NCI-H2029 treated with DMSO at 0.1 percent for 48 hours (cell line): ENCODE results near the gene PPP1R37.

ENCODE experiments used
- DNase-seq: peaks from one replicate; lab custom pipeline; 2025; lab: John Stamatoyannopoulos, UW

Gene PPP1R37

DNA sequence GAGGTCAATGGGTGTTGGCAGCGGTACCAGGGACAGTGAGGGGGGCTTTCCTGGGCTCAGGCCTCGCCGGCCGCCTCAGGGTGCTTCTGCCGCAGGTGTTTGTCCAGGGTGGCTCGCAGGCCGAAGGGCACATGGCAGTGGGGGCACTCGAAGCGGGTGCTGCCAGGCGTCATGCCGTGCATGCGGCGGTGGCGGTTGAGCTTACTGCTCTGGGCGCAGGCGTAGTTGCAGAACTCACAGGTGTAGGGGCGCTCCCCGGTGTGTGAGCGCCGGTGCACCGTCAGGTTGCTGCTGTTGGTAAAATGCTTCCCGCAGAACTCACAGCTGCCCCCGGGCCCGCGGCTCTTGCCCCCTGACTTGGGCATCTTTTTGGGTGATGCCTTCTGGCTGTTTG lies 21.4 kb upstream of the PPP1R37 start:
- DNase-seq = no peak

GRCh38 chr19:45071969-45072790 lies 20.8 kb upstream of the PPP1R37 start:
- DNase-seq = no peak

DNA sequence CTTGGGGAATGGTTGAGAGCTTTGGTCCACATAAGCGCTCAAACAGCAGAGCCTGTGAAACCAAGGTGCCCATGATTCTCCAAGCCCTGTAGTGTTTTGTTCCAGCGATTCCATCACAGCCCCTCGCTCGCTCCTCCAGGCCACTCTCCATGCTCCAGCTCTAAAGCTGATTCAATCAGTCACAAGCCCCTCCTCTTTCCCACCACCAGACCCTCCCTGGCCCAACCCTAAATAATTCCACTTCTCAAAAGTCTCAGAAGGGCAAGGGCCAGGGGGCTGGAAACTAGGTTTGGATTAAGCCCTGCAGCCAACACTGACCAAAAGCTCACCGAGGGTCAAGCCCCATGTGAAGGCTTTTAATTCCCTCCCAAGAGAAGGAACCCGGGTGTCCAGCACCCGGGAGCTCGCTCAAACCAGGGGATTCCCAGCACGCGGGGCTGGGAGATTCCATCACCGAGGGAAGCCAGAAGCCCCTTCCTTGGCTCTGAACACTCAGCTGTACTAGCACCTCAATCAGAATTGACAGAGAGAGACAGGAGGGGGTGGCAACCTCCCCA lies 18.2 kb upstream of the PPP1R37 start:
- no peak for DNase-seq

GRCh38 chr19:45075301-45076028 lies 17.5 kb upstream of the PPP1R37 start:
- no peak for DNase-seq

DNA sequence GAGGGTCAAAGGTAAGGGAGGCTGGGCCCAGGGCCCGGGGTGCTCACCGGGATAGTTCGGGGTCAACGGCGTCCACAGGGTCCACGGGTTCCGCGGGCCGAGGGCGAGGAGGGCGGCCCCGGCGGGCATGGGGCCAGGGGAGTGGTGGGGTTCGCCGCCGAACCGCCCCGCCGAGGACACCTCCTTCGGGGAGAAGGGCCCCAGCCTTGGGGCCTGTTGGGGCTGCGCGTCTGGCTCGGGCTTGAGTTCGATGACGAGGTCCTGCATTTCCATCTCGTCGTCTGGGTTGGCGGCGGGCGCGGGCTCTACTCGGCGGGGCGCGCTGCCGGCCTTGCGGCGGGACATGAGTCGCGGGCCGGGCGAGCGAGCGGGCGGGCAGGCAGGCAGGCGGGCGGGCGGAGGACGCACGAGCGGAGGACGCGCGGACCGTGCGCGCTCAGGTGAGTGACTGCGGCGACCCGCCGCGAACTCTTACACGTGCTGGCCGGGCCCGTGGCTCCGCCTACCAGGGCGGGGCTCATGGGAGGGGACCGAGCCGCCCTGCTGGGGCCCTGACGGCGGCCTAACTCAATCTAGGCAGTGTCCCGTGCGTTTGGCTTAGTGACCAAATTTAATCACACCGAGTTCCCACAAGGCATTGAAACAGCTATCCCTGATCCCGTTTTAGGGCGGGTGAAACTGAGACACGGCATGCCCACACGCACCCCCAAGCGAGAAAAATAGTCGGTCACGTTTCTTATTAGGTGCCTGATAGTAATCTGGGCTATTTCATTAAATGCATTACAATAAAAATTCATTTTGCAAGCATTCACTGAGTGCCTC lies 16.7 kb upstream of the PPP1R37 start, which contains the start of gene ZNF296:
Gene ZNF296 (minus strand): TSS at position 450 of the 822 bp plus-strand sequence. CDS start 105 bp downstream, at position 345.
- DNase-seq = no peak

DNA sequence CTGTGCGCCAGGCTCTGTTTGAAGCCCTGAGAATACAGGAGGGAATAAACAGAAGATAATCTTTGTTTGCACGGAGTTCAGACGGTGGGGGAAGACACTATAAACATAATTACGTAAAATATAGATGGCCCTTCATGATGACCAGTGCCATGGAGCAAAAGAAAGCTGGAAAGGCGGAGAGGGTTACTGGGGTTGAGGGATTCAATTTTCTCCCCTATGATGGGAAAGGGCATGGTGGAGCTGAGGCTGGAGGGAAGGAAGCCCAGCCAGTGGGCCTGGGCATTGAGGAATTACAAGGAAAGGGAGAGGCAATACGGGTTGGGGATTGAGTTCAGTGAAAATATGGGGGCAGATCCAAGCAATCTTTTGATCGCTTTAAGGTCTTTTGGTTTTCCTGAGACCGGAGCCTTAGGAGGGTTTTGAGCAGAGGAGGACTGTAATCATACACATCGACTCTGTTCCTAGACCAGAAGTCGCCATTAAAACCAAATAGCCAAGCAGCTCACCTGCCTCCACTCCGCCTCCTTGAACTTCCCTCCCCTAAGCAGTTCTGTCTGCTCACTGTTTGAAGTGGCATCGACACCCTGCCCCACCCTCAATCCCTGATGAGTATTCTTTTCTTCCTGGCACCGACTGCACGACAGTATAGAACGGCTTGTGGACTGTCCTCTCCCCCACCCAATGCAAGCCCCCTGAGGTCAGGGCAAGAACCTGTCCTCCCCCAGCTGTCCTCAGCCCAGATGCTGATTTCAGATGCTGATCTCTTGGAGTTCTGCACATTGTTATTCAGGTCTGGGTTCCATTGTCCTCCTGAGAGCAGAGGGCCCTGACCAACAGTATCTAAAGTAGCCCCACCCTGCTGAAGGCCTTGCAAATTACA lies 15.9 kb upstream of the PPP1R37 start:
- no peak for DNase-seq

DNA sequence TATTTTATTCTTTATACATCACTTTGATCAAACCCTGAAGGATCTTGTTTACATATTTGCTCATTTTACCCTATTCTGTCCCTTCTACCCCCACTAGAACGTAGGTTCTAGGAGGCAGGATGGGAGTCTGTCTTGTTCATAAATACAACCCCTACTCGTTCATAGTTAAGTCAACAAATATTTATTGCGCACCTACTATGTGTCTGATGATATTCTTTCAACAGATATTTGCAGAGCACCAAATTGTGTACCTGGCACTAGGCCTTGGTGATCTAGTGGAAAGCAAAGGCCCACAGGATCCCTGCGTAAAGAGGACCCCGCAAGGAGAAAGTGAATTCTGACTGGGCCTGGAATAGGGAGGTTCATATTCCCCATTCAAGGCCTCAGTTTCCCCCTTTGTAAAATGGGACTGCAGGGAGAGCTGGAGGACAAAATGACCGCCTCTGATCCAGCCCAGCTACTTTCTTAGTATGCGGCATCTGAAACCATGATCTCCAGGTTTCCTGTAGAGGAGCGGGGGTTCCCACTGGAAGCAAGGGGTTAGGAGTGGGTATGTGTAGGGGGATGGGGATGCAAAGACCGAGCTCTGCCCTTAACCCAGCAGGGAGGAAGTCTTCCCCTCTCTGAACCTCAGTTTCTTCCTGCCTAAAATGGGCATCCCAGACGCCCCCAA lies 14.5 kb upstream of the PPP1R37 start:
- no peak for DNase-seq

GRCh38 chr19:45079063-45079910 lies 13.7 kb upstream of the PPP1R37 start, which contains the start of gene GEMIN7:
Gene GEMIN7, plus strand, starts transcription at chr19:45079260. Its CDS starts 10,855 bp downstream, at chr19:45090115.
- DNase-seq = peak; percentile 18

GRCh38 chr19:45079911-45080370 lies 13.0 kb upstream of the PPP1R37 start:
- DNase-seq = no peak

DNA sequence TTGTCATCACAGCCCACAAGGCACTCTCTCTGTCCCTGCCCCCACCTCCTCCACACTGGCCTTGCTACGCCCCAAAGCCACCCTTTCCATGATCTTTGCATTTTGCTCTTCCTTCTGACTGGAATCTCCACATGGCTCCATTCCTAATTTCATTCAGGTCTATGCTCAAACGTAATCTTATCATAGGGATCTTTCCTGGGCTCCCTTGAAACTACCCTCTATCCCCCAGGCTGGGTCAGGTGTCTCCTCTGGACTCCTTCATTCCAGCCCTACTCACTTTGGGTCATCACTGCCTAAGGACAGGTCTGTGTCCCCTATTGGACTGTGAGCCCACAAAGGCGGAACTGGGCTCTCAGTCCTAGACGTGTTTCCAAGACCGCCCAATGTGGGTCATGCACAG lies 10.8 kb upstream of the PPP1R37 start:
- DNase-seq = no peak

DNA sequence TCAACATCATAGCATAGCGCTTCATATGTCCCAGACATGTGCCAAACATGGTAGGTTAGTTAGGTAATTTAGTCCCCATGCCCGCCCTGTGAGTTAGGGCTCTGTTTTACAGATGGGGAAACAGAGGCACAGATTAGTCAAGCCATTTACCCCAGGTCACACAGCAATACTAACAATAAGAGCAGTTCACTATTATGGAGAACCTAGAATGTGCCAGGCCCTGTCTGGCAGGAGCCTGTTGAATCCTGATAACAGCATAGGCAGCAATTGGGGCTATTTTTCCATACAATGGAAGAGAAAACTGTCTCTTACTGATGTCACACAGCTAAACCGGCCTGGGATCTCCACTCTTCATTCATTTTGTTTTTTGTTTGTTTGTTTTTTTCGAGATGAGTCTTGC lies 6.5 kb upstream of the PPP1R37 start:
- no peak for DNase-seq

- no peak for DNase-seq
Observed at GRCh38 chr19:45087531-45087930, 5.4 kb upstream of the PPP1R37 start.

GRCh38 chr19:45090034-45090433 lies 2.9 kb upstream of the PPP1R37 start:
- DNase-seq = no peak

DNA sequence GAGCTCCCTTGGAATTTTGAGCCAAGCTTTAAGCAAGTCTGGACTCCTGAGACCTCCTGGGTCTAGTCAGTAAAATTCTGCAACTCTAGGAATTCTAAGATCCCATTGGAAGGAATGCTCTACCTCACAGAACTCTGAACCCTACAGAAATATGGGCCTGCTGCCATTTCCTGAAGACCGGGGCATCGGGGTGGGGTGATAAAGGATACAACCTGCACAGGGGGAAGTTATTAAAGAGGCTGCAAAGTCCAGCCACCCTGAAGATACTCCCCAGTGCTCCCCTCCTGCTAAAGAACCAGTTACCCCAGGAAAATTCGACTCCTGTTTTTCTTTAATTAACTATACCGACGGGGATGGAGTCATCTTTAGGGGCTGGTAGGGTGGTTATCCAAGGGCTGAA lies 2.4 kb upstream of the PPP1R37 start:
- DNase-seq = no peak

- peak; percentile 93 for DNase-seq
Observed at GRCh38 chr19:45091031-45091923, 1.7 kb upstream of the PPP1R37 start.

DNA sequence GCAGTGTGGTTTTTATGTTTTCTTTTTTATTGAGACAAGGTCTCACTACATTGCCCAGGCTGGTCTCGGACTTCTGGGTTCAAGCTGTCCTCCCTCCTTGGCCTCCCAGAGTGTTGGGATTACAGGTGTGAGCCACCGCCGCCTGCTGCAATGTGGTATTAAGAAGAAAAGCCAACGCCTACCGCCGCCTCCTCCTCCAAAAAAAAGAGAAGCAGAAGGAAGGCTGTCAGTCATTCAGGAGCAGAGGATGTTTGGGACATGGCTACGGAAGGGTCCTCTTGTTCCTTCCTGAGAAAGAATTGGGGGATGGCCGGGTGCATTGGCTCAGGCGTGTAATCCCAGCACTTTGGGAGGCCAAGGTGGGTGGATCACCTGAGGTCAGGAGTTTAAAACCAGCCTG lies 1.2 kb downstream of the PPP1R37 start:
- DNase-seq = no peak

DNA sequence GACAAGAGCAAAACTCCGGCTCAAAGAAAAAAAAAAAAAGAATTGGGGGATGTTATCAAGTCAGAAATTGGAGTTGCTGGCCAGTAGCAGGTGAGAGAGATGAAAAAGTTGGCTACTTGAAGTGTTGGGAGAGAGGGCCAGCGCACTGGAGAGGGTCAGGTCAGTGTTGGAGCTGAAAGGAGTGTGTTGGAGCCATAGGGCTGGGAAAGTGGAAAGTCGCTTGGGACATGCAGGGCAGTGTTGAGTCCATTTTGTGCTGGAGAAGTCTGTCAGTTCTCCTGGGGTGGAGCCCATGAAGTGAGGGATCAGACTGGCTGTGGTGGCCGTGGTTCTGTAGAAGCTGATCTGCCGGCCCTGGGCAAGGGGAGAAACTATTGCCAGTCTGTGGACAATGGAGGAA lies 1.7 kb downstream of the PPP1R37 start:
- DNase-seq = no peak
